Measurements from ENCODE around the gene PLA2G3.
"Not testable (repeated sequence)": the region's sequence is repeated elsewhere in the genome, so short reads cannot be mapped to it uniquely, and the experiment has no call there.

Gene PLA2G3

GRCh38 chr22:31122532-31123291 lies 17.6 kb downstream of the PLA2G3 start, which contains the start of gene INPP5J:
TSS of gene INPP5J (plus strand) at chr22:31122966. CDS start at chr22:31123015, 49 bp downstream.
- DNase-seq (ENCODE audit: low spot score): no peak

GRCh38 chr22:31122196-31122531 lies 18.1 kb downstream of the PLA2G3 start:
- DNase-seq (ENCODE audit: low spot score): no peak

GRCh38 chr22:31121403-31121802 lies 18.9 kb downstream of the PLA2G3 start:
- DNase-seq (ENCODE audit: low spot score): no peak

GRCh38 chr22:31120642-31121041 lies 19.7 kb downstream of the PLA2G3 start:
- DNase-seq (ENCODE audit: low spot score): no peak

- no peak for DNase-seq (ENCODE audit: low spot score)
These were observed 20.1 kb downstream of the PLA2G3 start for GRCh38 chr22:31120230-31120629.

- DNase-seq (ENCODE audit: low spot score): no peak
These were observed 21.1 kb downstream of the PLA2G3 start for GRCh38 chr22:31119026-31119717.

GRCh38 chr22:31118046-31118820 lies 22.1 kb downstream of the PLA2G3 start:
- DNase-seq (ENCODE audit: low spot score): no peak

GRCh38 chr22:31112547-31113091 lies 27.7 kb downstream of the PLA2G3 start:
- not testable (repeated sequence) for DNase-seq (ENCODE audit: low spot score)

GRCh38 chr22:31107894-31108218 lies 32.5 kb downstream of the PLA2G3 start:
- no peak for DNase-seq (ENCODE audit: low spot score)

- DNase-seq (ENCODE audit: low spot score): peak; percentile 94
These were observed 33.0 kb downstream of the PLA2G3 start, which contains the start of gene SELENOM for GRCh38 chr22:31107178-31107893. TSS of gene SELENOM (minus strand) at chr22:31107568. CDS start at chr22:31107505, 63 bp downstream.

- DNase-seq (ENCODE audit: low spot score): no peak
These were observed 33.6 kb downstream of the PLA2G3 start for GRCh38 chr22:31106731-31107177.

- no peak for DNase-seq (ENCODE audit: low spot score)
These were observed 34.2 kb downstream of the PLA2G3 start for GRCh38 chr22:31106001-31106571.

- DNase-seq (ENCODE audit: low spot score): no peak
These were observed 34.9 kb downstream of the PLA2G3 start for GRCh38 chr22:31105282-31105929.

GRCh38 chr22:31104869-31105268 lies 35.4 kb downstream of the PLA2G3 start:
- DNase-seq (ENCODE audit: low spot score): no peak

- no peak for DNase-seq (ENCODE audit: low spot score)
These were observed 36.2 kb downstream of the PLA2G3 start for GRCh38 chr22:31103899-31104694.

- no peak for DNase-seq (ENCODE audit: low spot score)
These were observed 37.2 kb downstream of the PLA2G3 start for GRCh38 chr22:31103111-31103510.

- no peak for DNase-seq (ENCODE audit: low spot score)
These were observed 37.7 kb downstream of the PLA2G3 start for GRCh38 chr22:31102441-31103081.

GRCh38 chr22:31100762-31101525 lies 39.4 kb downstream of the PLA2G3 start:
- no peak for DNase-seq (ENCODE audit: low spot score)
